HFFc6 (cell line): ENCODE data around the gene C17orf58. TPM values are rescaled to one million over a fixed set of nuclear protein-coding genes. Genes with fewer than 3 reads are reported as not detected.
"Not testable (repeated sequence)": the region's sequence is repeated elsewhere in the genome, so short reads cannot be mapped to it uniquely, and the experiment has no call there.

ENCODE experiments used
- DNase-seq: peaks from one replicate; pipeline ENCODE4 v3.0.0-alpha.2; 2018
- H3K27ac Mint-ChIP-seq: 2 replicates; pipeline ENCODE4 v1.8.0; 2020; ENCODE audit warnings: mild to moderate bottlenecking, mixed read lengths
- H3K27me3 Mint-ChIP-seq: 2 replicates; pipeline ENCODE4 v1.8.0; 2021; ENCODE audit warnings: mild to moderate bottlenecking, moderate library complexity, mixed read lengths; ENCODE audit not compliant: insufficient read depth
- H3K36me3 Mint-ChIP-seq: 2 replicates; pipeline ENCODE4 v1.8.0; 2021; ENCODE audit warnings: low read depth, mixed read lengths
- H3K4me1 Mint-ChIP-seq: 2 replicates; pipeline ENCODE4 v1.8.0; 2020; ENCODE audit warnings: low read depth, mixed read lengths
- H3K4me3 Mint-ChIP-seq: 2 replicates; pipeline ENCODE4 v1.8.0; 2020; ENCODE audit warnings: mild to moderate bottlenecking, moderate library complexity, mixed read lengths
- H3K9me3 Mint-ChIP-seq: 2 replicates; pipeline ENCODE4 v1.8.0; 2020; ENCODE audit warnings: mild to moderate bottlenecking, mixed read lengths
- total RNA-seq, 6 experiments: library from RNA; stranded (reverse); fragmentation: NEBNext Ultra II Directional; extraction: Animal tissue kit (Norgen Biotek cat#: 25700); gene quantifications; 2 replicates in 1 of 6; 3 replicates in 5 of 6; pipeline ENCODE4 v1.2.3, GENCODE V29; 2021
- TF ChIP-seq, protein P1 (sequence below): fragments of 200-600 bp; sonication (generic); IDR thresholded peaks from 2 replicates; pipeline ENCODE4 v1.5.0; 2021; ENCODE audit warnings: antibody characterized with exemption, mild to moderate bottlenecking

C17orf58 gene
- total RNA-seq, 6 experiments from 2014 or later: 5.4 to 6.6 (median 6.1) TPM

DNA sequence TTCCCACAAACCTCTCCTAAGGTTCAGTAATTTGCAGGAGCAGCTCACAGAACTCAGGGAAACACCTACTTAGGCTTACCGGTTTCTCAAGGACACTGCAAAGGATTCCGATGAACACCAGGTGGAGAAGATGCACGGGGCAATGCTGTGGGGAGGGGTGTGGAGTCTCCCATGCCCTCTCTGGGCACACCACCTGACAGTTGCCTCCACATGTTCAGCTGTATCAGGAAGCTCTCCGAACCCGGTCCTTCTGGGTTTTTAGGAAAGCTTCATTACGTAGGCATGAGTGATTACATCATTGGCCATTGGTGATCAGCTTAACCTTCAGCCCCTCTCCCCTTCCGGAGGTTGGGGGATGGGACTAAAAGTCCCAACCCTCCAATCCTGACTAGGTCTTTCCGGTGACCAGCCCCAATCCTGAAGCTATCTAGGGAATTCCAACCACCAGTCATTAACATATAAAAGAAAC lies 21.6 kb downstream of the C17orf58 start:
- peaks cover 4% of the 10 kb centered on the region for H3K9me3 Mint-ChIP-seq
- no peak overlapping the region for H3K27ac Mint-ChIP-seq
- peaks cover 3% of the 10 kb centered on the region; the same call in 1 of the 2 replicates for H3K27me3 Mint-ChIP-seq
- H3K36me3 Mint-ChIP-seq: peaks cover 22% of the 10 kb centered on the region
- H3K4me1 Mint-ChIP-seq: peaks cover 10% of the 10 kb centered on the region
- DNase-seq: no peak
- no peak overlapping the region for H3K4me3 Mint-ChIP-seq
- TF ChIP-seq, protein P1, sequence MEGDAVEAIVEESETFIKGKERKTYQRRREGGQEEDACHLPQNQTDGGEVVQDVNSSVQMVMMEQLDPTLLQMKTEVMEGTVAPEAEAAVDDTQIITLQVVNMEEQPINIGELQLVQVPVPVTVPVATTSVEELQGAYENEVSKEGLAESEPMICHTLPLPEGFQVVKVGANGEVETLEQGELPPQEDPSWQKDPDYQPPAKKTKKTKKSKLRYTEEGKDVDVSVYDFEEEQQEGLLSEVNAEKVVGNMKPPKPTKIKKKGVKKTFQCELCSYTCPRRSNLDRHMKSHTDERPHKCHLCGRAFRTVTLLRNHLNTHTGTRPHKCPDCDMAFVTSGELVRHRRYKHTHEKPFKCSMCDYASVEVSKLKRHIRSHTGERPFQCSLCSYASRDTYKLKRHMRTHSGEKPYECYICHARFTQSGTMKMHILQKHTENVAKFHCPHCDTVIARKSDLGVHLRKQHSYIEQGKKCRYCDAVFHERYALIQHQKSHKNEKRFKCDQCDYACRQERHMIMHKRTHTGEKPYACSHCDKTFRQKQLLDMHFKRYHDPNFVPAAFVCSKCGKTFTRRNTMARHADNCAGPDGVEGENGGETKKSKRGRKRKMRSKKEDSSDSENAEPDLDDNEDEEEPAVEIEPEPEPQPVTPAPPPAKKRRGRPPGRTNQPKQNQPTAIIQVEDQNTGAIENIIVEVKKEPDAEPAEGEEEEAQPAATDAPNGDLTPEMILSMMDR: no peak

GRCh38 chr17:67974185-67974584 lies 22.1 kb downstream of the C17orf58 start:
- no peak overlapping the region for H3K27ac Mint-ChIP-seq
- no peak for DNase-seq
- H3K9me3 Mint-ChIP-seq: peaks cover 4% of the 10 kb centered on the region
- H3K4me3 Mint-ChIP-seq: no peak overlapping the region
- TF ChIP-seq, protein P1: no peak
- peaks cover 10% of the 10 kb centered on the region for H3K4me1 Mint-ChIP-seq
- peaks cover 18% of the 10 kb centered on the region for H3K36me3 Mint-ChIP-seq
- H3K27me3 Mint-ChIP-seq: peaks cover 3% of the 10 kb centered on the region; the same call in 1 of the 2 replicates

GRCh38 chr17:67970783-67971182 lies 25.5 kb downstream of the C17orf58 start:
- Mint-ChIP-seq H3K27me3 (no peaks in the 10 kb centered on the region), H3K27ac (no peak overlapping the region), H3K36me3 (peaks cover 7% of the 10 kb centered on the region; the same call in 1 of the 2 replicates), H3K4me3 (no peak overlapping the region), H3K4me1 (no peaks in the 10 kb centered on the region), H3K9me3 (no peaks in the 10 kb centered on the region)
- TF ChIP-seq, protein P1: no peak
- DNase-seq: no peak

DNA sequence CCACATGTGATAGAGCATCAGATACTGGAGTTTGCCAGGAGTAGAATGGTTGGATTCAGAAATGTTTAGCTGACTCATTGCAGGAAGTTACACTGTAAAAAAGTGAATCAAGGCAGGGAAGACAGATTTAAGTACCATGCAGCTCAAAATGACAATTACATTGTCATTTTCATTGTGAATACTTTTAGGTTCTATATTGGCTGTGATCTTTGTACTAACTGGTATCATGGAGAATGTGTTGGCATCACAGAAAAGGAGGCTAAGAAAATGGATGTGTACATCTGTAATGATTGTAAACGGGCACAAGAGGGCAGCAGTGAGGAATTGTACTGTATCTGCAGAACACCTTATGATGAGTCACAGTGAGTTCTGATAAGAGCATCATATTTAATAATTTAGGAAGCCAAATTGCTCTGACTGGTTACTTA lies 33.1 kb downstream of the C17orf58 start:
- not testable (repeated sequence) for H3K4me3 Mint-ChIP-seq, H3K27me3 Mint-ChIP-seq, H3K9me3 Mint-ChIP-seq
- Mint-ChIP-seq H3K27ac (peak overlapping the region; percentile 81), H3K4me1 (peaks cover 14% of the 10 kb centered on the region), H3K36me3 (peaks cover 10% of the 10 kb centered on the region)
- DNase-seq: peak; percentile 66
- TF ChIP-seq, protein P1: peak; percentile 86

GRCh38 chr17:67962156-67962555 lies 34.1 kb downstream of the C17orf58 start:
- Mint-ChIP-seq H3K27ac (peak overlapping the region; percentile 81), H3K4me1 (peaks cover 14% of the 10 kb centered on the region), H3K36me3 (peaks cover 14% of the 10 kb centered on the region)
- H3K9me3 Mint-ChIP-seq, H3K27me3 Mint-ChIP-seq, DNase-seq, H3K4me3 Mint-ChIP-seq: not testable (repeated sequence)

DNA sequence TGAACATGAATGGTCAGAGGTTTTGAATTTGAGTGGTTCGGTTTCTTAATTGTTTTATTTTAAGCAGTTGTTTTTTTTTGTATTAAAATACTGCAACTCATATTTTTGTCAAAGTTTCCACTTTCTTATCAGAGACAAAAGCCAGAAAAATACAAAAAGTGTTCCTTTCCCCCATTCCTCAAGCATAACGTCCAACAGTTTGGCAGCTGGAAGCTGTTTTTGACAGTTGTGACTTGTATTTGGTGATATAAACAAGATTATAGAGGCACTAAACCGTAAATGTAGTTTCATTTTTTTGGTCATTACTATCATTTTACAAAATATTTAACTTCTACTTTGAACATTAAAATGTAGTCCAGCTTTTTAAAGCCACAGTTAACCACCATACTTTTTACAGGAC lies 36.0 kb downstream of the C17orf58 start:
- H3K27ac Mint-ChIP-seq, DNase-seq, H3K4me3 Mint-ChIP-seq, H3K9me3 Mint-ChIP-seq, H3K27me3 Mint-ChIP-seq: not testable (repeated sequence)
- peaks cover 14% of the 10 kb centered on the region for H3K4me1 Mint-ChIP-seq
- H3K36me3 Mint-ChIP-seq: peaks cover 14% of the 10 kb centered on the region

- peaks cover 21% of the 10 kb centered on the region for H3K36me3 Mint-ChIP-seq
- TF ChIP-seq, protein P1: no peak
- peaks cover 14% of the 10 kb centered on the region for H3K4me1 Mint-ChIP-seq
- H3K4me3 Mint-ChIP-seq: no peak overlapping the region
- no peak for DNase-seq
- H3K27me3 Mint-ChIP-seq: no peaks in the 10 kb centered on the region; the same call in none of the 2 replicates
- no peaks in the 10 kb centered on the region for H3K9me3 Mint-ChIP-seq
- no peak overlapping the region for H3K27ac Mint-ChIP-seq
Observed at GRCh38 chr17:67959510-67959909, 36.8 kb downstream of the C17orf58 start.
